ENCODE data around the gene ALOX15B.

GRCh38 chr17:8059131-8059530 lies 20.3 kb downstream of the ALOX15B start:
- TF ChIP-seq CTCF (IDR thresholded peaks at IDR 0.05; ENCODE audit: insufficient read depth, low read length, poor library complexity, severe bottlenecking) = no peak
- no peak for TF ChIP-seq EZH2phosphoT487 (conservative IDR thresholded peaks at IDR 0.05; ENCODE audit: low read length)
